H1 (cell line): ENCODE measurements around the gene CLPTM1L. TPM values are rescaled to one million over a fixed set of nuclear protein-coding genes. Genes with fewer than 3 reads are reported as not detected.

Experiments used
- polyA plus RNA-seq, 7 experiments: library from polyadenylated mRNA; depleted of rRNA in 3 of 7; stranded (reverse) in 5 of 7; unstranded in 2 of 7; fragments of >200 nt in 5 of 7; fragments of 200-250 nt in 2 of 7; gene quantifications; 1 replicate in 5 of 7; 2 replicates in 1 of 7; 4 replicates in 1 of 7; pipeline versions ENCODE4 v1.2.1 to v1.2.3, GENCODE V29; 2011 to 2013; ENCODE audit warnings: missing spikeins in 2 of 7, mixed read lengths in 2 of 7
- total RNA-seq: library from RNA; stranded (reverse); fragmentation: NEBNext Ultra II Directional; extraction: Animal tissue kit (Norgen Biotek cat#: 25700); gene quantifications from 2 replicates; pipeline ENCODE4 v1.2.1, GENCODE V29; 2021
- TF ChIP-seq, protein P1 (sequence below): fragments of 300-600 bp; sonication (generic); IDR thresholded peaks from 2 replicates; pipeline ENCODE4 v1.7.1; 2012; ENCODE audit warnings: low read length, moderate library complexity, mild to moderate bottlenecking, inconsistent platforms; ENCODE audit not compliant: insufficient replicate concordance

Gene CLPTM1L
- total and polyA plus RNA-seq, 2 of the 8 experiments (the other 6 are each of a cell fraction or from before 2014, with no cell fraction given) = 102 to 119 TPM

DNA sequence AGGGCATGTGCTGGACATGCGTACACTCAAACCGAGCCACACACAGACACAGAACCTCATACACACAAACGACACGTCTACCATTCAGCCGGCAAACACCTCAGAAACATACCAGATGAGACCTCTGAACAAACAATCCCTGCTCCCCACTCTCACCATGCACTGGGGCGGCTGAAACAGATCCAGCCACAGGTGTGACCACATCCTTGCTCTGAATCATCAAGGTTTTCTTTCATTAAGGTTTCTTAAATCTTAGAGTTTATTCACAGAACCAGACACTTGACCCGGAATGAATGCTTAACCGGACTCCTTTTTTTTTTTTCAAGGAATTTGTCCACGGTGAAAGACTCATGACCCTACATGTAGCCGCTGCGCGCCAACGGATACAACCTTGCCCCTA is 76.2 kb downstream of the CLPTM1L start (continued):
- TF ChIP-seq, protein P1, sequence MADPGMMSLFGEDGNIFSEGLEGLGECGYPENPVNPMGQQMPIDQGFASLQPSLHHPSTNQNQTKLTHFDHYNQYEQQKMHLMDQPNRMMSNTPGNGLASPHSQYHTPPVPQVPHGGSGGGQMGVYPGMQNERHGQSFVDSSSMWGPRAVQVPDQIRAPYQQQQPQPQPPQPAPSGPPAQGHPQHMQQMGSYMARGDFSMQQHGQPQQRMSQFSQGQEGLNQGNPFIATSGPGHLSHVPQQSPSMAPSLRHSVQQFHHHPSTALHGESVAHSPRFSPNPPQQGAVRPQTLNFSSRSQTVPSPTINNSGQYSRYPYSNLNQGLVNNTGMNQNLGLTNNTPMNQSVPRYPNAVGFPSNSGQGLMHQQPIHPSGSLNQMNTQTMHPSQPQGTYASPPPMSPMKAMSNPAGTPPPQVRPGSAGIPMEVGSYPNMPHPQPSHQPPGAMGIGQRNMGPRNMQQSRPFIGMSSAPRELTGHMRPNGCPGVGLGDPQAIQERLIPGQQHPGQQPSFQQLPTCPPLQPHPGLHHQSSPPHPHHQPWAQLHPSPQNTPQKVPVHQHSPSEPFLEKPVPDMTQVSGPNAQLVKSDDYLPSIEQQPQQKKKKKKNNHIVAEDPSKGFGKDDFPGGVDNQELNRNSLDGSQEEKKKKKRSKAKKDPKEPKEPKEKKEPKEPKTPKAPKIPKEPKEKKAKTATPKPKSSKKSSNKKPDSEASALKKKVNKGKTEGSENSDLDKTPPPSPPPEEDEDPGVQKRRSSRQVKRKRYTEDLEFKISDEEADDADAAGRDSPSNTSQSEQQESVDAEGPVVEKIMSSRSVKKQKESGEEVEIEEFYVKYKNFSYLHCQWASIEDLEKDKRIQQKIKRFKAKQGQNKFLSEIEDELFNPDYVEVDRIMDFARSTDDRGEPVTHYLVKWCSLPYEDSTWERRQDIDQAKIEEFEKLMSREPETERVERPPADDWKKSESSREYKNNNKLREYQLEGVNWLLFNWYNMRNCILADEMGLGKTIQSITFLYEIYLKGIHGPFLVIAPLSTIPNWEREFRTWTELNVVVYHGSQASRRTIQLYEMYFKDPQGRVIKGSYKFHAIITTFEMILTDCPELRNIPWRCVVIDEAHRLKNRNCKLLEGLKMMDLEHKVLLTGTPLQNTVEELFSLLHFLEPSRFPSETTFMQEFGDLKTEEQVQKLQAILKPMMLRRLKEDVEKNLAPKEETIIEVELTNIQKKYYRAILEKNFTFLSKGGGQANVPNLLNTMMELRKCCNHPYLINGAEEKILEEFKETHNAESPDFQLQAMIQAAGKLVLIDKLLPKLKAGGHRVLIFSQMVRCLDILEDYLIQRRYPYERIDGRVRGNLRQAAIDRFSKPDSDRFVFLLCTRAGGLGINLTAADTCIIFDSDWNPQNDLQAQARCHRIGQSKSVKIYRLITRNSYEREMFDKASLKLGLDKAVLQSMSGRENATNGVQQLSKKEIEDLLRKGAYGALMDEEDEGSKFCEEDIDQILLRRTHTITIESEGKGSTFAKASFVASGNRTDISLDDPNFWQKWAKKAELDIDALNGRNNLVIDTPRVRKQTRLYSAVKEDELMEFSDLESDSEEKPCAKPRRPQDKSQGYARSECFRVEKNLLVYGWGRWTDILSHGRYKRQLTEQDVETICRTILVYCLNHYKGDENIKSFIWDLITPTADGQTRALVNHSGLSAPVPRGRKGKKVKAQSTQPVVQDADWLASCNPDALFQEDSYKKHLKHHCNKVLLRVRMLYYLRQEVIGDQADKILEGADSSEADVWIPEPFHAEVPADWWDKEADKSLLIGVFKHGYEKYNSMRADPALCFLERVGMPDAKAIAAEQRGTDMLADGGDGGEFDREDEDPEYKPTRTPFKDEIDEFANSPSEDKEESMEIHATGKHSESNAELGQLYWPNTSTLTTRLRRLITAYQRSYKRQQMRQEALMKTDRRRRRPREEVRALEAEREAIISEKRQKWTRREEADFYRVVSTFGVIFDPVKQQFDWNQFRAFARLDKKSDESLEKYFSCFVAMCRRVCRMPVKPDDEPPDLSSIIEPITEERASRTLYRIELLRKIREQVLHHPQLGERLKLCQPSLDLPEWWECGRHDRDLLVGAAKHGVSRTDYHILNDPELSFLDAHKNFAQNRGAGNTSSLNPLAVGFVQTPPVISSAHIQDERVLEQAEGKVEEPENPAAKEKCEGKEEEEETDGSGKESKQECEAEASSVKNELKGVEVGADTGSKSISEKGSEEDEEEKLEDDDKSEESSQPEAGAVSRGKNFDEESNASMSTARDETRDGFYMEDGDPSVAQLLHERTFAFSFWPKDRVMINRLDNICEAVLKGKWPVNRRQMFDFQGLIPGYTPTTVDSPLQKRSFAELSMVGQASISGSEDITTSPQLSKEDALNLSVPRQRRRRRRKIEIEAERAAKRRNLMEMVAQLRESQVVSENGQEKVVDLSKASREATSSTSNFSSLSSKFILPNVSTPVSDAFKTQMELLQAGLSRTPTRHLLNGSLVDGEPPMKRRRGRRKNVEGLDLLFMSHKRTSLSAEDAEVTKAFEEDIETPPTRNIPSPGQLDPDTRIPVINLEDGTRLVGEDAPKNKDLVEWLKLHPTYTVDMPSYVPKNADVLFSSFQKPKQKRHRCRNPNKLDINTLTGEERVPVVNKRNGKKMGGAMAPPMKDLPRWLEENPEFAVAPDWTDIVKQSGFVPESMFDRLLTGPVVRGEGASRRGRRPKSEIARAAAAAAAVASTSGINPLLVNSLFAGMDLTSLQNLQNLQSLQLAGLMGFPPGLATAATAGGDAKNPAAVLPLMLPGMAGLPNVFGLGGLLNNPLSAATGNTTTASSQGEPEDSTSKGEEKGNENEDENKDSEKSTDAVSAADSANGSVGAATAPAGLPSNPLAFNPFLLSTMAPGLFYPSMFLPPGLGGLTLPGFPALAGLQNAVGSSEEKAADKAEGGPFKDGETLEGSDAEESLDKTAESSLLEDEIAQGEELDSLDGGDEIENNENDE = no peak
